Fibroblast of peridontal ligament (primary cell): ENCODE results near the gene SCTR.

ENCODE experiments used
- DNase-seq: peaks from one replicate; pipeline ENCODE4 v3.0.0-alpha.2; 2010; ENCODE audit errors: extremely low read depth

The SCTR gene

DNA sequence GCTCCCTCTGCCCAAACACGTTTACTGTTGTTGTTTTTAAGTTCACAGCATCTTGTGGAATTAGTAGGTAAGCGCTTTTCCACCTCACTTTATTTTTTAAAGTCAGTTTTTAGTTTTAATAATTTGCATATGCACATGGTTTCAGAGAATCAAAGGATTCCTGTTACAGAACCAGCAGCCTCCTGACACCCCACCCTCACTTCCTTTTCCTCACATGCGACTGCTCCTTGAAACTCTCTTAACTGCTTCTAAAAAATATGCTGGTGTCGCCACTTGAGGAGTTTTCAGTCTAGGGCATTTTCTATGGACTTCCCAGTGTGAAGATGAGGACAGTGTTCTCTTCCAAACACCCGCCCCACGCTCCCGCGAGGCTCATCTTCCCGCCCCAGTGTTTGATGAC lies 78.2 kb downstream of the SCTR start:
- DNase-seq, result no peak

DNA sequence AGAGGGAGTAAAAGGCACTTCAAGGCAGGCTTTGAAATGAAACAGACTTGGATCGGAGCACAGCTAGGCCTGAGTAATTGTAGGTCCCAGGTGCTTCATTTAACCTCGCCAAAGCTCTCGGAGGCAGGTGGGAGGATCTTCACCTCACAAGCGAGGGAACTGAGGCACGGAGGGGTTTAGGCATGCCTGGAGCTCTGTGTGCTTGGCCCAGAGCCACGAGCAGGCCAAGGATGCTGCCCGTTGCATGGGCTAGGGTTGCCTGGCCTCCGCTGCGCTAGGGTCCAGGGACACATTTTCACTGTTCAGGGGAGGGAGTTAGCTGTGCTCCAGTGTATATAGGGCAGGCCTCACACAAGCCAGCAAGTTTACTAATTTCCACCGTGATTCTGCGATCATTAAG lies 81.4 kb downstream of the SCTR start:
- no peak for DNase-seq

DNA sequence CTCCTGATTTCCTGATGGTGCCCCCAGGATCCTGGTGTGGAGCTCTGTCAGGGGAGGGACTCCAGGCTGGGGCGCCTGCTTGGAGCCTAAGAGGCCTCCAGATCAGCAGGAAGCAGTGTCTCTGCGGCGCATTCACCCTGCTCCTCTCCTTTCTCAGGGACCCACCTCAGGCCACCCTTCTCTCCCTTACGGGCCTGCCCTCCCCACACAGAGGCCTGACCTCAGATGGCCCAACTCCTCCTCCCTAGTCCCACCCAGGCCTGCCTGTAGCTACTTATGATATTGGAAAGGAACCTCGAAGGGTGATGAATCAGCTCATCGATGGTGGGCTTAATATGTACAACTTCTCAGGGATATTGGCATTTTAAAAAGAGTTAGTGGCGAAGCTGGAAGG lies 82.1 kb downstream of the SCTR start:
- DNase-seq, result no peak

DNA sequence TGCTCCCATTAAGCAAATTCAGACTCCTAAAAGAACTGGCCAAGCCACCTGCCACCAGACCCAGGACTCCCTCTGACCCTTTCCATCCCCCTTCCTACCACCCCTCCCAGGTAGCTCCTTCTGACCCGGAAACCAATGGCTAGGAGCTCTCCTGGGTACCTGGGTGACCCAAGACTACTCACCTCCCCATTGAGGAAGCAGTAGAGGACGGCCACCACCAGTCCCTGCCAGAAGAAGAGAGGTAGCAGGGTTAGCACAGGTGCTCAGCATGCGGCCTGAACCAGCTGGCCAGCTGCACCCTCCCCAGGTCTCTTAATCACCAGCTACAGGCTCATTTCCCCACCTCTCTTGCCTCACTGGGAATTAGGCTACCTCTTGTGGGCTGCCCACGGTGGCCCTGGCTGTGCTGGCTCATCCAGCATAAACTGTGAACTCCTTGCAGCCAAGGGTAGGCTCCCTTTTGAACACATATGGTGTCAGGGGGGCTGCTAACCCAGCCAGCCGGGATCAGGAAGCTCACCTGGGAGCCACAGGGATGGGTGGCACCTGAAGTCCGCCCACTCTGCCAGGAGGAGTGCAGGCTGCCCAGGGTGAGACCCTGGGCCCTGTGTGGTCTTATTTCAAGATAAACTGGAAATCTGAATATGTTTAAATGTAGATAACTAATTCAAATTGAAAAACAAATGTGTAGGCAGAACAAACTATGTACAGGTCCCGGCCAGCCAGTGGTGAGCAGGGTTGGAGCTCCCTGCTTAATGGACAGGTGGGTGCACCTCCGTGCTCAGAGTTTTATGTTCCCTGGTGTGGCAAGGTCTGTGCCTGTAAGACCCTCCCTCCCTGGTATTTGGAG lies 82.7 kb downstream of the SCTR start:
- DNase-seq, result no peak

DNA sequence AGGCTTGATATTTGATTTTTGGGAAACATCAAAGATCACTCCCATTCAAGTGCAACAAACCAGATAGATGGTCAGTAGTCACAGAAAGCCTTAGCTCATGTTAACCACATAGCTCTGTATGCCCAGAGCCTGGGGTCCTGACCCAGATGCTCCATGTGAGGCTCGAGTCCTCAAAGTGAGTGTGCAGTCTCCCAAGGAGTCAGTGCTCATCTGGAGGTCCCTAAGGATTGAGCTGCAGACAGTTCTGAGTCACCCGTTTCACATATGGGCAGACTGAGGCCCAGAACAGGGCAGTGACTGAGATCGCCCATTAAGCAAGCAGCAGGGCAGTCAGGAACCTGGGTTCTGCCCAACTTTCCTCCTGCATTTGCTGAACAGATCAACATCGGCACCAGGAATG lies 83.4 kb downstream of the SCTR start:
- DNase-seq, result no peak

DNA sequence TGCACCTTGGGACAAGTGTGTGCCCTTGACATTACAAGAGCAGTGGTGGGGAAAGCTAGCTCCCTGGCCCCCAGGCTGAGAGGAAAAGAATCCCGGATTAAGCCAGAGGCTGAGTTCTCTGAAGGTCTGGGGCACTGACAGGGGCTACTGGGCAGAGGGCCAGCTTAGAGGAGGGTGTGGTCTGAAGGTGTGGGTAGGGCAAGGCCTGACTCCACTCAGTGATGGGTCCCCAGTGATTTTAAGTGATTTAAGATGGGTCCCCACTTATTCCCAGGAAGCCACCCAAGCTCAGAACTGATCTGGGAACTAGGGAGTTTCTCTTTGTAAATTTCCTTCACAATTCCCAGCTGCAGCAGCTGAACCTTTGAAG lies 83.8 kb downstream of the SCTR start:
- DNase-seq, result no peak

DNA sequence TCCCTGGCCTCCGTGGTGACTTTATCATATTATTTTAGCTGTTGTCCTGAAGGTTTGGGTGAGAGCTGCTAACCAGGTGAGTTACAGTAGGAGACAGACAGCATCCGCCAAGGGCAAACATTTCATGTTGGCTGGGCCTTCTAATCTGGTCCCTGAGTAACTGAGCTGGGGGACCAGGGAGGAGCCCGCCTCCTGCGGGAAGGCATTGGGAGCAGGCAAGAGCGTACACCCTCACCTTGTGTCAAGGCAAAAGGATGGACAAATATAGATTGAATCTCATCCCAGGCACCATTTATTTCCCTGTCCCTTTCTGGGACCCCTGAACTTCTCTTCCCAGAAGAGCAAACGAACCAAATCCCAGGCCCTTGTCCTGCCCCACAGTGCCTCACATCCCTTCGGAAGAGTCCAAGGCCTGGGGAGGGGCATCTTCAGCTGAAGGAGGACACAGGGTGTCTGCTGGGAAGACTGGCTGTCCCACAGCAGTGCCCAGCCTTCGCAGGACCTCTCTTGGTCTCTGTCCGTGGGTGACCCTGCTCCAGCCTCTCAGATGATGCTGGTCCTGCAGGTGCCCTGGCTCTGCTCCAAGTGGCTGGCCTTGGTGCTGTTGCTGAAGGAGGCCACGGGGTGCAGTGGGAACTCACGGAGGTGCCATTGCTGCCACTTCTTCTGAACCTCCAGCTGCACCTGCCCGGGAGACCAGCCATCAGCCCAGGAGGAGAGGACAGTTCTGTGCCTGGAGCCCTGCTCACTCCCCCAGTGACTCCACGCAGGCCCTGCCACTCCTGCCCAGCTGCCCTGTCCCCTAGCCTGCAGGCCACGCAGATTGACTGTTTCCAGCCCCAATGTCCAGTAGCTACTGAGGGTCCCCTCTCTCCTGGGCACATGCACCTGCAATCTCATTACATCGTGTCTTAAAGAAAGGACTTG lies 84.4 kb downstream of the SCTR start:
- no peak for DNase-seq

DNA sequence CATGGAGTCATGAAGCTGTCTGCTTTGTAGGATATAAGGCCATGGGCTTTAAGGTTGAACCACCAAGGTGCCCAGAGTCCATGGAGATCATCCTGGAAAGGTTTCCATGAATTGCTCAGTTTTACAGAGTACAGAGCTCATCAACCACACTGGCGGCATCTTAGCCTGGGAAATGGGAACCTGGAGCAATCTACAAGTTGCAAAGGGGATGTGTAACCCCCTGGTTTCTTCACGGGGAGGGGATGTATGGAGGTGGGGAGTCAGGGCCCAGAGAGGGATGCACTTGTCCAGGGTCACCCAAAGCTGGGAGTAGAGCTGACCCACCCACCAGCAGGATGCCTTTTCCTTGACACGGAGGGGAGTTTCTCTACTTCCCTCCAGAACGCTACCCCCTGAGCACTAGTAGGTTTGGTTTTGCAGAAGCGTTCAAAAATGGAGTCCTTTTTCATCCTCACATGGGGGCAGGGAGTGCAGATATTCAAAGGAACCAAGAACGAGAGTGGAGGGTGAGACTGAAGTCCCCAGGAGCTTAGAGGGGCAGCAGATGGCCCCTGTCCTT lies 85.5 kb downstream of the SCTR start:
- DNase-seq, result no peak

DNA sequence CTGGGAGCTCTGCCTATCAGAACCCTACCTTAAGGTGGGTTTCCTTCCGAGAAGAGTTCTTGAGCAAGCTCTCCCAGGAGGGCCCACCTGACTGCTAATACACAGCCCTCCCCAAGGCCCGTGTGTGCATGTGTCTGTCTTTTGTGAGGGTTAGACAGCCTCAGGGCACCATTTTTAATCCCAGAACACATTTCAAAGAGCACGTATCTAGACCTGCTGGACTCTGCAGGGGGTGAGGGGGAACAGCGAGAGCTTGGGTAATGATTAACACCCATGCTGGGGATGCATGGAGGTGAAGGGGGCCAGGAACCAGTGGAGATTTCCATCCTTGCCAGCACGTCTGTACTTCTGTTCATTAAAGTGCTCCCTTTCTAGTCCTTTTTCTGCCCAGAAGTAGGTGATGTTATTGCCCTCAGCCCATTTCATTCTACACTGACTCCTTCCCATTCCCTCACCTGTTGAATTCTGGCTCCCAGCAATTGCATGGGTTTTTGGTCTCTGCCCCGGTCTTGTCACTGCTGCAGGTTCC lies 86.1 kb downstream of the SCTR start:
- no peak for DNase-seq

DNA sequence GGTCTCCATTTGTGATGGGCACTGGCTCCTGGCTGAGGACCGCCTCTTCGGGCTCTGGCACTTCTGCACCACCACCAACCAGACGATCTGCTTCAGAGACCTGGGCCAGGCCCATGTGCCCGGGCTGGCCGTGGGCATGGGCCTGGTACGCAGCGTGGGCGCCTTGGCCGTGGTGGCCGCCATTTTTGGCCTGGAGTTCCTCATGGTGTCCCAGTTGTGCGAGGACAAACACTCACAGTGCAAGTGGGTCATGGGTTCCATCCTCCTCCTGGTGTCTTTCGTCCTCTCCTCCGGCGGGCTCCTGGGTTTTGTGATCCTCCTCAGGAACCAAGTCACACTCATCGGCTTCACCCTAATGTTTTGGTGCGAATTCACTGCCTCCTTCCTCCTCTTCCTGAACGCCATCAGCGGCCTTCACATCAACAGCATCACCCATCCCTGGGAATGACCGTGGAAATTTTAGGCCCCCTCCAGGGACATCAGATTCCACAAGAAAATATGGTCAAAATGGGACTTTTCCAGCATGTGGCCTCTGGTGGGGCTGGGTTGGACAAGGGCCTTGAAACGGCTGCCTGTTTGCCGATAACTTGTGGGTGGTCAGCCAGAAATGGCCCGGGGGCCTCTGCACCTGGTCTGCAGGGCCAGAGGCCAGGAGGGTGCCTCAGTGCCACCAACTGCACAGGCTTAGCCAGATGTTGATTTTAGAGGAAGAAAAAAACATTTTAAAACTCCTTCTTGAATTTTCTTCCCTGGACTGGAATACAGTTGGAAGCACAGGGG lies 87.1 kb downstream of the SCTR start:
- no peak for DNase-seq

DNA sequence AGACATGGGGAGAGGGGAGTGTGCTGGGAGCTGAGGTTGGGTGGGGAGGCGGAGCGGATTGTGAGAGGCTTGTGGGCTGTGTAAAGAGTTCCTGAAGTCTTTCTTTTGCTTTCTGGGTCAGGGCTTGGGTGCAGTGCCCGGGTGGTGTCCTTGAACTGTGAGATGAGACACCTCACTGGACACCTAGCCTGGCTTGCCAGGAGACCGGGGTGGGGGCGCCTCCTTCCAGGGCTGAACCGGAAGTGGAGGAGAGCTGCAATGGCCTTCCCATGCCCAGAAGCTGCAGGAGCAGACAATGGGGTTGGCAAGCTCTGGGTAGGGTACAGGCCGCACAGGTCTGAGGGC lies 88.4 kb downstream of the SCTR start:
- no peak for DNase-seq

DNA sequence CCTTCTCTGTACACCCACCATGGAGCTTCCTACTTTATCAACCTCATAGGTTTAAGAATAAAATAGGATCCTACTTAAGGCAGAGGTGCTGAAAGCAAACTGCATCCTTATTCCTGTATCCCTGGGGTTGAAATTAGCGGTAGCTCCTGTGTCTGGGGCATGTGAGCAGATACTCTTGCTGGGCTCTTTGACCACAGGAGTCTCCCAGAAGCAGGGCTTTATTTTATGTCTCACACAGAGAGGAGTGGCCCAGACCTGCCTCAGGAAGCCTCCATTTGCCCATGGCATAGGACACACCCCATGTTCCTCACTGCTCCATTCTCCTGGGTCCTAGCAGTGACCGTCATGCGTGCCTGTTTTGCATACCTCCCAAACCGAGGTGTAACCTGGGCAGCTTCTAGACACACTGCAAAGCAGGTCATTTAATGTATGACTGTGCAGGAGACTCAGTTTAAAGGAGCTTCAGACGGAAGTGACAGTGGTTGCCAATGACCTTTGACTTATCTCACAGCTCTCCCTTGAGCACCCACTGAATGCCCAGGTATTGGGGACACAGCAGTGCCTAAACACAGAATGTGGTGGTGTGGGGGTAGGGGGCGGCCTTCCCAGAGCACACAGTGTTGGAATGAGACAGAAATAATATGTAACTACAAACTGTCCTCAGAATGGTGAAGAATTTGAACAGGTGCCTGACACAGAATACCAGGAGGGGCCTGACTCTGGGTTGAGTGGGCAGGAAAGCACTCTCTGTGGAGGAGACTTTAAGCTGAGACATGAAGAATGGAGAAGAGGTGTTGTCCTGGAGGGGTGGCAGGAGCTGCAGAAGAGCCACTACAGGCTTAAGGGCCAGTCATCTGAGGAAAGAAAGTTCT lies 89.0 kb downstream of the SCTR start:
- no peak for DNase-seq

DNA sequence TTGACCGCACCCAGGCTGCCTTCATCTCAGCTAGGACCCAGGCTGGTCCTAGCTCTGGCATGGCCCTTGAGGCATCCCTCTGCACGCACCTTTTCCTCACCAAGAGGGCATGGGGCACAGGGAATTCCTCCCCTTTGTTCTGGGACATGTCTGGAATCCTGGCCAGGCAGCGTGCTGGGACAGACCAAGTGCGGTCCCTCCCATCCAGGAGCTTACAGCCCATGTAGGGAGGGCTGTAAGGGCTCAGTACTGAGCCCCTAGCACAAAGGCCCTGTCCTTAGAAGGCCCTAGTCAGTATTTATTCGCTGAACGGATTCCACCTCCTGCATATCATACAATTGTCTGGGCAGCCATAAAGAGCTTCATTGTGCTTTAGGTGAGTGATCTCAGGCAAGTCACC lies 89.6 kb downstream of the SCTR start:
- DNase-seq, result no peak

DNA sequence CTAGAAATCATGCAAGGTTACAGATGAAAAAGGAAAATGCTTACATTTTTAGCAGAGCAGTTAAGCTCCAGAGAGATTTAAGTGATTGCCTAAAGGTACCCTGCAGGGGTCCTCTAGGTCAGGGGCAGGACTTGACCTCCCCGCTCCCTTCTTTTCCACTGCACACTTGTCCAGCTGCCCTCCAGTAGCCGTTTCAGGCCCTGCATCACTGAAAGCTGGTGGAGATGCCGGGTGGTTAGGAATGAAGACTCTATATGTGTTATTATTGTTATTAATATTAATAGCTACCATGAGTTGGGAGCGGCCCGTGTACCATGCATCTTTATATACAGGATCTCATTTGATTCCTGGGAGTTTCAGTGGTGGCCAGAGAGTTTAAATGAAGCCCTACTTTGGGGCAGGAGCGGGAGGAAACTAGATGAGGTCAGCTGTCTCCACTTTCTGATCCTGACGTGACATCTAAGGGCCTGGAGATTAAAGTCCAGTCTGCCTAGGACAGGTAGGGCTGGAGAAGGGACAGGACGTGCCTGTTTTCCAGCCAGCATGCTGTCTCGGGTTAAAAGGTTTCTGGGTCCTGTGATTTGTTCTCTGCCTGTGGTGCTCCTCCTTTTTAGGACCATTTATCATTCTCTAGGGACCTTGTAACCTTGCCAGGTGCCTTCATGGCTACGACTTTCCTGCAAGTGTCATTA lies 90.5 kb downstream of the SCTR start:
- no peak for DNase-seq

DNA sequence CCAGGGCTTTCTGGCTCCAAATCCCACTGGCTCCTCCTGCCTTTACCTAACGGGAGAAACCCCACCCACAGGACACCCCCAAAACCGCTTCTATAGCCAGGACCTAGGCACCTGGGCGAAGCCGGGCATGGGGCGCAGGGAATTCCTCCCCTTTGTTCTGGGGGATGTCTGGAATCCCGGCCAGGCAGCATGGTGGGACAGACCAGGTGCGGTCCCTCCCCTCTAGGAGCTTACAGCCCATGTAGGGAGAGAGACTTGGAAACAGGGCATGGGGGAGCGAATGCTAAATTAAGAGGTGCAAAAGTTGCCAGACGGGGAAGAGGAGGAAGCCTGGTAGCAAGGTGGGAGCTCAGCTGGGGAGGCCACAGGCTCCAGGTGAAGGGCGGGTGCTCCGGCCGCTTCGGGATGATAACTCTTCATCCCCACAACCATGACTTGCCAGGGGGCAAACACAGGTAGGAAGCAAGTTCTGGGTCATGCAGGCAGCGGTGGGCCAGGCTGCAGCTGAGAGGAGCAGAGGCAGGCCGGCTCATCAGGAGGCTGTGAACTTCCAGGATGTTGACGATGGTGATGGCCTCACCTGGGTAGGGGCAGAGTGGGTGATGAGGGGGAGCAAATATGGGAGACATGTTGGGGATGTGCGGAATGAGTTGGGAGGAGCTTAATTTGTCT lies 91.3 kb downstream of the SCTR start:
- DNase-seq, result no peak

DNA sequence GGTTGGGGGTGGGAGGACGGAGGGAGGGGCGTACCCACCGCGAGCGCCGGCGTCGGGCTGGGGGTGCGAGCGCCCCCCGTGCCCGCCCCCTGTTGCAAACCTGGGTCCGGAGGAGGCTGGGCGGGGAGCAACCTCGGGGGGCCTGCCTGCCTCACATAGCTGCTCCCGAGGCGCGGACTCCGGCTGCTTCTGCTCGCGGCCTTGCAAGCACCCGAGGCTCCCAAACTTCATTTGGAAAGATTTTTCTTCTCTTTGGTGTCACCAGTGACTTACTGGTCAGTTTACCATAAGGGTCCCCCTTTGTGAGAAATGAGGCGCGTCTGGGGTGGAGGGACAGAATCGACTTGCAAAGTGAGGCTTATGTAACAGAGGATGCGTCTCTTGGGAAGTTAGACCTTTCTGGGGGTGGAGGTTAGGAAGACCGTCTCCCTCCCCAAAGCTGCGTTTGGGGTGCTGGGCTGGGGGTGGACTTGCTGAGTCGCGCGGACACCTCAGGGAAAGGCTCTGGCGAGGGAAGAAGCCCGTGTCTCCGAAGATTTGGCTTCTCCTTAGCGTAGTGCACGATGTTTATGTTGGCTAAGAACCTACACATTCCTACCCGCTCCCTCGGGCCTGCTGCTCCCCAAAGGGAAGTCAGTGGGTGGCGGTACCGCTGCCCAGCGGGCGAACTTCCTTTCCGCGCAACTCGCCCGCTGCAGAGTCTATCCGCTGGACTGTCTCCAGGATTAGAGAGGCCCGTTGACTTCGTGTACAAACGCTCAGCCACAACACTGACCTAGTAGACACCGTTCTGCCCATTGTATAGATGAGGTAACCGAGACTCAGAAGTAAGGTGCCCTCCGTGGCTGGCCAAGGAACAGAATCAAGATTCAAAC lies 92.1 kb downstream of the SCTR start:
- no peak for DNase-seq

DNA sequence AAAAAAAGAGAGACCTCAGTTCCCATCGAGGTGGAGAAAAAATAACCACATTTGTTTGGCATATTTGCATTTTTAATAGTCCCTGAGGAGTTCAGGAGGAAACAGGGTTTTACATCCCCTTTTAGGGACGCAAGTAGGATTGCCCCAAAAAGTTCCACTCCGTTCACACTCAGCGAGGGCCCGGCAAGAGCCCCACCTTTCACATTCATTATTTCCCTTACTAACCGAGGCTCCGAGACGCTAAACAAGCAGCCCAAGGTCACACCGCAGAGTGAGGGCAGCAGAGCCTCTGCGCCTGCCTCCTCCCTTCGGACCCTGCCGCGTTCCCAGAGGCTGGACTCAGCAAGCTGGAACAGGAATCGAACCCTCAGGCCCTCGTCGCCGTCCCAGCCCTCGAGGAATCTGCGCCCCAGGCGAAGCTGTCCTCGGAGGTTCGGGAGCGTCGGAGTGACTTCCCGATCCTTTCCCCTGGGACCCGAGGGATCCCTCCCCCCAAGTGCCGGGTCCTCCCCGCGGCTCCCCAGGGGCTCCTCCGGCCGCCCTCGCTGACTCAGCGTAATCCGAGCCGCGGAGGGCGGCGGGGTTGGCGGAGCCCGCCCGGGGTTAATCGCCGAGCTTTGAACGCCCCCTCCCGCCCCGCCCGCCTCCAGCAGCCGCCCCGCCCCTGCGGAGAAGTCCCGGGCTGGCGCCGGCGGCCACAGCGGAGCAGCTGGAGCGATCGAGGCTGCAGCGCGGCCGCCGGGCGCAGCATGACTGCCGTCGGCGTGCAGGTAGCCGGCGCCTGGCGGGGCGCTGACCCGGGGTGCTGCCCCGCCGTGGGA lies 92.9 kb downstream of the SCTR start, which contains the start of gene TMEM37:
TMEM37 (plus strand) TSS at position 700 of the 821 bp plus-strand sequence; CDS start at position 750, 50 bp downstream.
- DNase-seq, result peak; percentile 40
